Measurements from ENCODE around the gene CEP70.

The CEP70 gene

GRCh38 chr3:138448631-138449030 lies 145.4 kb downstream of the CEP70 start:
- DNase-seq = no peak

- DNase-seq = no peak
Measured at GRCh38 chr3:138445654-138446053, 148.4 kb downstream of the CEP70 start.

GRCh38 chr3:138445236-138445635 lies 148.8 kb downstream of the CEP70 start:
- DNase-seq = no peak
